Activated CD8-positive, alpha-beta T cell treated with anti-CD3 and anti-CD28 coated beads, Interleukin-2, amount 10 ng/mL, durations not matched to agents 7 days and 5 days (primary cell): ENCODE measurements around the gene TMBIM6. TPM values are rescaled to one million over a fixed set of nuclear protein-coding genes. Genes with fewer than 3 reads are reported as not detected.
"Not testable (repeated sequence)": the region's sequence is repeated elsewhere in the genome, so short reads cannot be mapped to it uniquely, and the experiment has no call there.

Source experiments
- ATAC-seq: fragments of 150-1000 bp; cut with Tn5 transposase; one replicate; pipeline ENCODE4 v1.10.0; 2021; ENCODE audit warnings: moderate library complexity
- CTCF ChIA-PET: fragments of 350-600 bp; sonication (Branson Sonifier 250); formaldehyde crosslinking; loops from one replicate; lab custom pipeline; 2021; ENCODE audit warnings: antibody characterized with exemption; lab: Charles Lee
- POLR2A ChIA-PET: fragments of 350-600 bp; sonication (Branson Sonifier 250); formaldehyde crosslinking; loops from one replicate; lab custom pipeline; 2021; ENCODE audit warnings: antibody characterized with exemption; lab: Charles Lee
- DNase-seq: peaks from one replicate; pipeline ENCODE4 v3.0.0-alpha.2; 2020
- H3K27ac Mint-ChIP-seq: one replicate; pipeline ENCODE4 v1.8.0; 2021; ENCODE audit warnings: mild to moderate bottlenecking, mixed read lengths
- H3K27me3 Mint-ChIP-seq: one replicate; pipeline ENCODE4 v1.8.0; 2021; ENCODE audit warnings: low read depth, mixed read lengths
- H3K36me3 Mint-ChIP-seq: one replicate; pipeline ENCODE4 v1.8.0; 2021; ENCODE audit warnings: low read depth, mixed read lengths
- H3K4me1 Mint-ChIP-seq: one replicate; pipeline ENCODE4 v1.8.0; 2021; ENCODE audit warnings: low read depth, mixed read lengths
- H3K4me3 Mint-ChIP-seq: one replicate; pipeline ENCODE4 v1.8.0; 2021; ENCODE audit warnings: mild to moderate bottlenecking, mixed read lengths
- H3K9me3 Mint-ChIP-seq: one replicate; pipeline ENCODE4 v1.8.0; 2022; ENCODE audit warnings: mixed read lengths; ENCODE audit not compliant: insufficient read depth
- total RNA-seq, 2 experiments: library from RNA; stranded (reverse); gene quantifications; one replicate each; pipeline ENCODE4 v1.2.3, GENCODE V29; 2021

Gene TMBIM6
- total RNA-seq, 2 experiments from 2014 or later, result 420 TPM

- ChIA-PET CTCF (no interaction called here), POLR2A (interaction anchor here (0.6 kb wide), 1 partner anchor 88 kb away, joined by 3 read pairs; no protein-coding TSS in a partner anchor)
- ATAC-seq, result no peak
- H3K4me1 Mint-ChIP-seq, result no peaks in the 10 kb centered on the region
- no peak for DNase-seq
- no peak overlapping the region for H3K27ac Mint-ChIP-seq
- H3K9me3 Mint-ChIP-seq, result no peaks in the 10 kb centered on the region
- no peak overlapping the region for H3K4me3 Mint-ChIP-seq
- peaks cover 29% of the 10 kb centered on the region for H3K27me3 Mint-ChIP-seq
- H3K36me3 Mint-ChIP-seq, result no peaks in the 10 kb centered on the region
Observed at GRCh38 chr12:49728446-49728845, 12.9 kb upstream of the TMBIM6 start.

GRCh38 chr12:49730050-49730449 lies 11.3 kb upstream of the TMBIM6 start:
- ATAC-seq, result no peak
- Mint-ChIP-seq H3K4me1 (peaks cover 3% of the 10 kb centered on the region), H3K4me3 (no peak overlapping the region), H3K27ac (no peak overlapping the region), H3K9me3 (no peaks in the 10 kb centered on the region), H3K27me3 (peaks cover 21% of the 10 kb centered on the region), H3K36me3 (peaks cover 3% of the 10 kb centered on the region)
- CTCF ChIA-PET, result interaction anchor here (1.0 kb wide), 1 partner anchor 12 kb away, joined by 4 read pairs; the partner anchor contains the start of gene TMBIM6
- POLR2A ChIA-PET, result no interaction called here
- DNase-seq, result no peak

- peaks cover 3% of the 10 kb centered on the region for H3K4me1 Mint-ChIP-seq
Observed at GRCh38 chr12:49730568-49731101, 10.7 kb upstream of the TMBIM6 start.

GRCh38 chr12:49733219-49734017 lies 7.9 kb upstream of the TMBIM6 start:
- no peak overlapping the region for H3K27ac Mint-ChIP-seq
- ATAC-seq (no peak), DNase-seq (no peak)
- H3K27me3 Mint-ChIP-seq, result peaks cover 13% of the 10 kb centered on the region
- peaks cover 3% of the 10 kb centered on the region for H3K36me3 Mint-ChIP-seq
- ChIA-PET CTCF (interaction anchor here (1.3 kb wide), 1 partner anchor 8 kb away, joined by 6 read pairs; the partner anchor contains the start of gene TMBIM6), POLR2A (interaction anchor here (0.7 to 1.9 kb wide), 2 partner anchors 8 to 14 kb away, joined by 3 to 7 read pairs; partner anchors contain the start of gene TMBIM6)
- no peaks in the 10 kb centered on the region for H3K9me3 Mint-ChIP-seq
- H3K4me3 Mint-ChIP-seq, result no peak overlapping the region
- peaks cover 3% of the 10 kb centered on the region for H3K4me1 Mint-ChIP-seq

More at GRCh38 chr12:49730568-49731101, 10.7 kb upstream of the TMBIM6 start:
- Mint-ChIP-seq H3K27me3 (peaks cover 21% of the 10 kb centered on the region), H3K9me3 (no peaks in the 10 kb centered on the region), H3K27ac (no peak overlapping the region), H3K4me3 (no peak overlapping the region), H3K36me3 (peaks cover 3% of the 10 kb centered on the region)
- DNase-seq (no peak), ATAC-seq (no peak)
- CTCF ChIA-PET, result interaction anchor here (1.0 kb wide), 1 partner anchor 11 kb away, joined by 4 read pairs; the partner anchor contains the start of gene TMBIM6
- POLR2A ChIA-PET, result no interaction called here

GRCh38 chr12:49734900-49735299 lies 6.5 kb upstream of the TMBIM6 start:
- H3K27me3 Mint-ChIP-seq, result peaks cover 13% of the 10 kb centered on the region
- H3K36me3 Mint-ChIP-seq, H3K4me3 Mint-ChIP-seq, H3K4me1 Mint-ChIP-seq, H3K27ac Mint-ChIP-seq, DNase-seq, CTCF ChIA-PET, ATAC-seq, H3K9me3 Mint-ChIP-seq, POLR2A ChIA-PET: not testable (repeated sequence)

GRCh38 chr12:49738721-49739120 lies 2.6 kb upstream of the TMBIM6 start:
- ATAC-seq, POLR2A ChIA-PET, H3K9me3 Mint-ChIP-seq, H3K27ac Mint-ChIP-seq, DNase-seq, H3K27me3 Mint-ChIP-seq, H3K4me3 Mint-ChIP-seq: not testable (repeated sequence)
- CTCF ChIA-PET, result interaction anchor here (1.3 to 2.4 kb wide), 3 partner anchors 25 to 100 kb away, joined by 5 to 9 read pairs (median 6); no protein-coding TSS in a partner anchor
- peaks cover 15% of the 10 kb centered on the region for H3K4me1 Mint-ChIP-seq
- H3K36me3 Mint-ChIP-seq, result peaks cover 20% of the 10 kb centered on the region

GRCh38 chr12:49740277-49740676 lies 1.1 kb upstream of the TMBIM6 start:
- H3K27me3 Mint-ChIP-seq, H3K9me3 Mint-ChIP-seq, ATAC-seq, H3K4me3 Mint-ChIP-seq, DNase-seq, H3K27ac Mint-ChIP-seq: not testable (repeated sequence)
- H3K36me3 Mint-ChIP-seq, result peaks cover 30% of the 10 kb centered on the region
- ChIA-PET POLR2A (interaction anchor here (0.9 to 2.2 kb wide), 11 partner anchors 13 to 173 kb away, joined by 3 to 57 read pairs (median 13); partner anchors contain the start of genes BCDIN3D, FMNL3 and NCKAP5L), CTCF (interaction anchor here (1.2 to 3.1 kb wide), 23 partner anchors 8 to 103 kb away, joined by 3 to 117 read pairs (median 8); partner anchors contain the start of genes FMNL3 and NCKAP5L)
- peaks cover 27% of the 10 kb centered on the region for H3K4me1 Mint-ChIP-seq

GRCh38 chr12:49741882-49742620 lies 694 bp downstream of the TMBIM6 start:
- H3K36me3 Mint-ChIP-seq, result peaks cover 36% of the 10 kb centered on the region
- peaks cover 36% of the 10 kb centered on the region for H3K4me1 Mint-ChIP-seq
- POLR2A ChIA-PET, result interaction anchor here (0.6 to 2.2 kb wide), 55 partner anchors 8 to 611 kb away, joined by 3 to 57 read pairs (median 5); partner anchors contain the start of genes BCDIN3D, COX14, FMNL3 and NCKAP5L
- no peaks in the 10 kb centered on the region for H3K27me3 Mint-ChIP-seq
- H3K9me3 Mint-ChIP-seq, result no peaks in the 10 kb centered on the region
- DNase-seq (peak; percentile 94), ATAC-seq (peak; percentile 75)
- H3K27ac Mint-ChIP-seq, result peak overlapping the region; percentile 97
- CTCF ChIA-PET, result interaction anchor here (0.6 to 3.1 kb wide), 54 partner anchors 8 to 271 kb away, joined by 3 to 117 read pairs (median 4); partner anchors contain the start of genes BCDIN3D, FMNL3, NCKAP5L and PRPF40B
- peak overlapping the region; percentile 85 for H3K4me3 Mint-ChIP-seq

- H3K27me3 Mint-ChIP-seq, result no peaks in the 10 kb centered on the region
- H3K27ac Mint-ChIP-seq, result peak overlapping the region; percentile 73
- ChIA-PET POLR2A (interaction anchor here (1.1 kb wide), 1 partner anchor 18 kb away, joined by 4 read pairs; no protein-coding TSS in a partner anchor), CTCF (interaction anchor here (1.0 to 4.6 kb wide), 9 partner anchors 13 to 95 kb away, joined by 3 to 42 read pairs (median 4); no protein-coding TSS in a partner anchor)
- no peak for ATAC-seq
- peaks cover 50% of the 10 kb centered on the region for H3K36me3 Mint-ChIP-seq
- H3K4me3 Mint-ChIP-seq, result peak overlapping the region; percentile 41
- DNase-seq, result no peak
- no peaks in the 10 kb centered on the region for H3K9me3 Mint-ChIP-seq
- peaks cover 57% of the 10 kb centered on the region for H3K4me1 Mint-ChIP-seq
Observed at GRCh38 chr12:49744363-49744885, 3.1 kb downstream of the TMBIM6 start.

GRCh38 chr12:49748306-49748705 lies 6.9 kb downstream of the TMBIM6 start:
- Mint-ChIP-seq H3K27ac (peak overlapping the region; percentile 61), H3K4me1 (peaks cover 84% of the 10 kb centered on the region), H3K27me3 (no peaks in the 10 kb centered on the region), H3K4me3 (no peak overlapping the region), H3K9me3 (no peaks in the 10 kb centered on the region), H3K36me3 (peaks cover 65% of the 10 kb centered on the region)
- DNase-seq (no peak), ATAC-seq (no peak)
- ChIA-PET CTCF (interaction anchor here (0.7 to 3.5 kb wide), 11 partner anchors 7 to 110 kb away, joined by 3 to 69 read pairs (median 5); partner anchors contain the start of genes FMNL3 and TMBIM6), POLR2A (interaction anchor here (0.9 kb wide), 1 partner anchor 13 kb away, joined by 3 read pairs; no protein-coding TSS in a partner anchor)
